ENCODE results near the gene E2F2. TPM values are rescaled to one million over a fixed set of nuclear protein-coding genes. Genes with fewer than 3 reads are reported as not detected.

The E2F2 gene
- total RNA-seq, 1 donor from 2014 or later, result 0.16 TPM

- H3K27me3 ChIP-seq (ENCODE audit: low read depth), result no peaks in the 10 kb centered on the region
- DNase-seq, result no peak
- no peaks in the 10 kb centered on the region for H3K9me3 ChIP-seq (replicated peaks)
- H3K36me3 ChIP-seq, result no peaks in the 10 kb centered on the region
- peak overlapping the region; percentile 97 for H3K27ac ChIP-seq (replicated peaks)
- intact Hi-C loops (cut with micrococcal nuclease), result no loop called here
- TF ChIP-seq CTCF (IDR thresholded peaks at IDR 0.05; ENCODE audit: borderline replicate concordance), result no peak
- peak overlapping the region; percentile 99 for H3K4me3 ChIP-seq
- peaks cover 69% of the 10 kb centered on the region for H3K4me1 ChIP-seq
These were observed 49.1 kb downstream of the E2F2 start for GRCh38 chr1:23481904-23482303.

DNA sequence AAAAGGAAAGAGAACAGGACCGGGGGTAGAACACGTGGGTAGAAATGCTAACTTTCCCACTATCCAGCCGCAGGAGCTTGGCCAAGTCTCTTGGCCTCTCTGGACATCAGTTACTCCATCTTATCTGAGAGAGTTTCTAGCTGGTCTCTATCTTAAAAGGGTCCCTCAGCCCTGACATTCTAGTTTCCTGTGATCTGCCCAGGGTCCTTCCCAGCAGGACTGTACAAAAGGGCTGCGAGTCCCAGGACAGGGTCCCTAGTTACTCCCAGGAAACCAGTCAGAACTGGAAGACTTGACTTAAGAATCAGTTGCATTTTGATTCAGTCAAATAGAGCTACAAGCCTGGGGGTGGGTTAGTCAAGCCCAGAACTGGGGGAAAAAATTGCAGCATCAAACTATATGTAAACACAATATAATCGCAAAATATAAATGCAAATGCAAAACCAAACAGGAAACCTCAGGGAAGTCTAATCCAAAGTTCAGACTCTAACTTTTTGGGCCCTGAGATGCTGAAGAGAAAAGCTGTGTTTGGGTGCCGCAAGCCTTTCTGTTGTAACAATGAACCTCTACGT lies 49.9 kb downstream of the E2F2 start:
- Histone ChIP-seq H3K4me3 (no peak overlapping the region), H3K27me3 (ENCODE audit: low read depth) (no peaks in the 10 kb centered on the region), H3K36me3 (no peaks in the 10 kb centered on the region), H3K27ac (replicated peaks) (peak overlapping the region; percentile 97), H3K4me1 (peaks cover 75% of the 10 kb centered on the region), H3K9me3 (replicated peaks) (no peaks in the 10 kb centered on the region)
- no peak for DNase-seq
- no peak for TF ChIP-seq CTCF (IDR thresholded peaks at IDR 0.05; ENCODE audit: borderline replicate concordance)
- intact Hi-C loops (cut with micrococcal nuclease), result no loop called here

GRCh38 chr1:23480187-23481025 lies 50.6 kb downstream of the E2F2 start:
- Histone ChIP-seq H3K9me3 (replicated peaks) (no peaks in the 10 kb centered on the region), H3K36me3 (no peaks in the 10 kb centered on the region), H3K4me3 (no peak overlapping the region), H3K4me1 (peaks cover 82% of the 10 kb centered on the region), H3K27me3 (ENCODE audit: low read depth) (no peaks in the 10 kb centered on the region), H3K27ac (replicated peaks) (peak overlapping the region; percentile 97)
- TF ChIP-seq CTCF (IDR thresholded peaks at IDR 0.05; ENCODE audit: borderline replicate concordance), result no peak
- no peak for DNase-seq
- intact Hi-C loops (cut with micrococcal nuclease), result no loop called here

- Histone ChIP-seq H3K27me3 (ENCODE audit: low read depth) (no peaks in the 10 kb centered on the region), H3K4me3 (no peak overlapping the region), H3K36me3 (no peaks in the 10 kb centered on the region), H3K4me1 (peaks cover 85% of the 10 kb centered on the region), H3K9me3 (replicated peaks) (no peaks in the 10 kb centered on the region), H3K27ac (replicated peaks) (peak overlapping the region; percentile 97)
- DNase-seq, result no peak
- TF ChIP-seq CTCF (IDR thresholded peaks at IDR 0.05; ENCODE audit: borderline replicate concordance), result no peak
- intact Hi-C loops (cut with micrococcal nuclease), result no loop called here
These were observed 51.4 kb downstream of the E2F2 start for GRCh38 chr1:23479666-23479941.

- Histone ChIP-seq H3K36me3 (no peaks in the 10 kb centered on the region), H3K27me3 (ENCODE audit: low read depth) (no peaks in the 10 kb centered on the region), H3K4me3 (no peak overlapping the region), H3K27ac (replicated peaks) (peak overlapping the region; percentile 97), H3K9me3 (replicated peaks) (no peaks in the 10 kb centered on the region), H3K4me1 (peaks cover 88% of the 10 kb centered on the region)
- TF ChIP-seq CTCF (IDR thresholded peaks at IDR 0.05; ENCODE audit: borderline replicate concordance), result no peak
- peak; percentile 87 for DNase-seq
- intact Hi-C loops (cut with micrococcal nuclease), result no loop called here
These were observed 52.0 kb downstream of the E2F2 start for GRCh38 chr1:23478896-23479665.

All from left ventricle myocardium inferior (tissue), 1 donor.